Left ventricle myocardium inferior (tissue), 1 donor: ENCODE data around the gene COTL1. TPM values are rescaled to one million over a fixed set of nuclear protein-coding genes. Genes with fewer than 3 reads are reported as not detected.

Experiments used
- DNase-seq: peaks from one replicate; pipeline ENCODE4 v3.0.0-alpha.2; 2020
- H3K27ac ChIP-seq: fragments of 200-600 bp; replicated peaks from 2 replicates; pipeline ENCODE4 v1.8.0; 2021
- H3K27me3 ChIP-seq: fragments of 200-600 bp; 2 replicates; pipeline ENCODE4 v1.8.0; 2021; ENCODE audit warnings: low read depth
- H3K36me3 ChIP-seq: fragments of 200-600 bp; 2 replicates; pipeline ENCODE4 v1.8.0; 2021
- H3K4me1 ChIP-seq: fragments of 200-600 bp; 2 replicates; pipeline ENCODE4 v1.8.0; 2021
- H3K4me3 ChIP-seq: fragments of 200-600 bp; 2 replicates; pipeline ENCODE4 v1.8.0; 2021; ENCODE audit warnings: mild to moderate bottlenecking, moderate library complexity
- H3K9me3 ChIP-seq: fragments of 200-600 bp; replicated peaks from 2 replicates; pipeline ENCODE4 v1.8.0; 2021
- CTCF ChIP-seq: fragments of 200-600 bp; IDR thresholded peaks from 2 replicates; pipeline ENCODE4 v1.8.0; 2021; ENCODE audit warnings: antibody characterized with exemption, mild to moderate bottlenecking, borderline replicate concordance
- intact Hi-C: fragments of 100-400 bp; cut with micrococcal nuclease; formaldehyde crosslinking; loops from one replicate; pipeline ENCODE4 v1.11.0; 2022
- total RNA-seq: library from RNA; stranded (reverse); fragmentation: NEBNext Ultra II Directional; extraction: Animal tissue kit (Norgen Biotek cat#: 25700); gene quantifications from one replicate; pipeline ENCODE4 v1.2.1, GENCODE V29; 2021
- donor health status: DM: no; HTN: yes; CAD: no; lungs with severe emphysema.

The COTL1 gene
- total RNA-seq, 1 donor from 2014 or later = 13.3 TPM

- intact Hi-C loops = no loop called here
- TF ChIP-seq CTCF = no peak
- peaks cover 18% of the 10 kb centered on the region for H3K9me3 ChIP-seq
- no peaks in the 10 kb centered on the region for H3K36me3 ChIP-seq
- no peak overlapping the region for H3K27ac ChIP-seq
- H3K4me1 ChIP-seq = no peaks in the 10 kb centered on the region
- no peaks in the 10 kb centered on the region for H3K27me3 ChIP-seq
- no peak overlapping the region for H3K4me3 ChIP-seq
- DNase-seq = no peak
Observed at GRCh38 chr16:84569382-84569987, 48.4 kb downstream of the COTL1 start.

GRCh38 chr16:84568066-84568465 is 49.8 kb downstream of the COTL1 start:
- H3K4me3 ChIP-seq = no peak overlapping the region
- no peaks in the 10 kb centered on the region for H3K36me3 ChIP-seq
- peaks cover 3% of the 10 kb centered on the region for H3K4me1 ChIP-seq
- peaks cover 18% of the 10 kb centered on the region for H3K9me3 ChIP-seq
- intact Hi-C loops = no loop called here
- H3K27me3 ChIP-seq = no peaks in the 10 kb centered on the region
- no peak for TF ChIP-seq CTCF
- H3K27ac ChIP-seq = no peak overlapping the region
- no peak for DNase-seq

- no peak for TF ChIP-seq CTCF
- intact Hi-C loops = no loop called here
Observed at GRCh38 chr16:84567286-84567962, 50.5 kb downstream of the COTL1 start.

GRCh38 chr16:84566545-84567257 is 51.2 kb downstream of the COTL1 start:
- TF ChIP-seq CTCF = no peak
- Histone ChIP-seq H3K27me3 (peaks cover 5% of the 10 kb centered on the region), H3K36me3 (no peaks in the 10 kb centered on the region), H3K27ac (no peak overlapping the region), H3K9me3 (peaks cover 18% of the 10 kb centered on the region), H3K4me3 (no peak overlapping the region), H3K4me1 (peaks cover 3% of the 10 kb centered on the region)
- DNase-seq = no peak
- intact Hi-C loops = no loop called here

More at GRCh38 chr16:84567286-84567962, 50.5 kb downstream of the COTL1 start:
- peaks cover 3% of the 10 kb centered on the region for H3K4me1 ChIP-seq
- no peak overlapping the region for H3K27ac ChIP-seq
- no peak overlapping the region for H3K4me3 ChIP-seq
- no peaks in the 10 kb centered on the region for H3K27me3 ChIP-seq
- no peak for DNase-seq
- no peaks in the 10 kb centered on the region for H3K36me3 ChIP-seq
- peaks cover 18% of the 10 kb centered on the region for H3K9me3 ChIP-seq

- Histone ChIP-seq H3K27ac (no peak overlapping the region), H3K27me3 (peaks cover 8% of the 10 kb centered on the region), H3K4me3 (no peak overlapping the region), H3K36me3 (no peaks in the 10 kb centered on the region), H3K9me3 (peaks cover 16% of the 10 kb centered on the region), H3K4me1 (peaks cover 3% of the 10 kb centered on the region)
- intact Hi-C loops = no loop called here
- no peak for DNase-seq
- TF ChIP-seq CTCF = no peak
Observed at GRCh38 chr16:84565669-84566495, 52.0 kb downstream of the COTL1 start.
